ENCODE results near the gene GINS1.

- TF ChIP-seq CTCF (IDR thresholded peaks at IDR 0.05) (no peak), POLR2A (IDR thresholded peaks at IDR 0.05) (no peak), EP300 (IDR thresholded peaks at IDR 0.05) (no peak)
Observed at GRCh38 chr20:25437153-25437581, 29.7 kb downstream of the GINS1 start.

Measured in ovary (tissue), 3 donors.